Liver (tissue), 9 donors: ENCODE measurements around the gene TMEM82. TPM values are rescaled to one million over a fixed set of nuclear protein-coding genes. Genes with fewer than 3 reads are reported as not detected.

ENCODE experiments used
- DNase-seq: peaks from one replicate; pipeline ENCODE4 v3.0.0-alpha.2; 2017; ENCODE audit warnings: low spot score
- H3K27ac ChIP-seq, 2 donors: one replicate each; pipeline ENCODE4 v1.7.0; 2013; ENCODE audit warnings: inconsistent platforms in 2 of 2, low read length in 2 of 2, control low read depth in 1 of 2, low read depth in 1 of 2, mild to moderate bottlenecking in 1 of 2
- H3K27me3 ChIP-seq, 4 donors: one replicate each; pipeline versions ENCODE4 v1.6.1 to v1.7.0; 2013; ENCODE audit warnings: low read length in 3 of 4, inconsistent platforms in 1 of 4, mild to moderate bottlenecking in 1 of 4, moderate library complexity in 1 of 4; ENCODE audit not compliant: control insufficient read depth in 4 of 4, insufficient read depth in 4 of 4
- H3K36me3 ChIP-seq, 4 donors: one replicate each; pipeline versions ENCODE4 v1.6.1 to v1.7.0; 2013; ENCODE audit warnings: low read length in 3 of 4, mild to moderate bottlenecking in 3 of 4, low read depth in 1 of 4, moderate library complexity in 1 of 4; ENCODE audit not compliant: control insufficient read depth in 4 of 4, insufficient read depth in 3 of 4
- H3K4me1 ChIP-seq, 4 donors: one replicate each; pipeline versions ENCODE4 v1.6.1 to v1.7.0; 2013; ENCODE audit warnings: low read length in 3 of 4, mild to moderate bottlenecking in 3 of 4, moderate library complexity in 1 of 4; ENCODE audit not compliant: control insufficient read depth in 4 of 4, insufficient read depth in 4 of 4
- H3K4me3 ChIP-seq, 3 donors: one replicate each; pipeline versions ENCODE4 v1.6.1 to v1.7.0; 2013; ENCODE audit warnings: low read length in 3 of 3, control low read depth in 1 of 3, low read depth in 1 of 3, mild to moderate bottlenecking in 1 of 3
- H3K9ac ChIP-seq, 2 donors: one replicate each; pipeline ENCODE4 v1.7.0; 2013; ENCODE audit warnings: low read length in 2 of 2, mild to moderate bottlenecking in 2 of 2, moderate library complexity in 2 of 2, control low read depth in 1 of 2, low read depth in 1 of 2
- H3K9me3 ChIP-seq, 4 donors: one replicate each; pipeline versions ENCODE4 v1.6.1 to v1.7.0; 2013; ENCODE audit warnings: low read length in 3 of 4; ENCODE audit not compliant: control insufficient read depth in 4 of 4
- EGR1 ChIP-seq, 2 donors: IDR thresholded peaks; 2 replicates each; pipeline ENCODE4 v1.6.1; 2016 to 2018; ENCODE audit warnings: antibody characterized with exemption in 2 of 2, low read depth in 2 of 2
- FOXA1 ChIP-seq: IDR thresholded peaks from 2 replicates; pipeline ENCODE4 v1.6.1; 2016; ENCODE audit warnings: antibody characterized with exemption
- FOXA2 ChIP-seq: IDR thresholded peaks from 2 replicates; pipeline ENCODE4 v1.6.1; 2016; ENCODE audit warnings: antibody characterized with exemption
- GABPA ChIP-seq, 2 donors: IDR thresholded peaks in 1 of 2; conservative IDR thresholded peaks in 1 of 2; 2 replicates each; pipeline ENCODE4 v1.6.1; 2016; ENCODE audit warnings: antibody characterized with exemption in 2 of 2, mild to moderate bottlenecking in 1 of 2, moderate library complexity in 1 of 2
- HNF4A ChIP-seq, 2 donors: conservative IDR thresholded peaks; 2 replicates each; pipeline ENCODE4 v1.6.1; 2016; ENCODE audit warnings: antibody characterized with exemption in 2 of 2, mild to moderate bottlenecking in 2 of 2
- HNF4G ChIP-seq: IDR thresholded peaks from 2 replicates; pipeline ENCODE4 v1.6.1; 2016; ENCODE audit warnings: antibody characterized with exemption
- JUND ChIP-seq, 2 donors: IDR thresholded peaks; 2 replicates each; pipeline ENCODE4 v1.6.1; 2016; ENCODE audit warnings: antibody characterized with exemption in 2 of 2
- MAX ChIP-seq: IDR thresholded peaks from 2 replicates; pipeline ENCODE4 v1.6.1; 2016; ENCODE audit warnings: antibody characterized with exemption
- NR2F2 ChIP-seq: IDR thresholded peaks from 2 replicates; pipeline ENCODE4 v1.6.1; 2016; ENCODE audit warnings: antibody characterized with exemption
- RAD21 ChIP-seq, 2 donors: IDR thresholded peaks; 2 replicates each; pipeline ENCODE4 v1.6.1; 2016; ENCODE audit warnings: antibody characterized with exemption in 2 of 2, mild to moderate bottlenecking in 2 of 2
- REST ChIP-seq: IDR thresholded peaks from 2 replicates; pipeline ENCODE4 v1.6.1; 2016; ENCODE audit warnings: antibody characterized with exemption, mild to moderate bottlenecking
- RXRA ChIP-seq, 2 donors: IDR thresholded peaks; 2 replicates each; pipeline ENCODE4 v1.6.1; 2017 to 2018; ENCODE audit warnings: antibody characterized with exemption in 2 of 2, mild to moderate bottlenecking in 1 of 2
- SP1 ChIP-seq: IDR thresholded peaks from 2 replicates; pipeline ENCODE4 v1.6.1; 2018; ENCODE audit warnings: antibody characterized with exemption, mild to moderate bottlenecking
- TAF1 ChIP-seq: conservative IDR thresholded peaks from 2 replicates; pipeline ENCODE4 v1.6.1; 2016; ENCODE audit warnings: antibody characterized with exemption, mild to moderate bottlenecking
- YY1 ChIP-seq: IDR thresholded peaks from 2 replicates; pipeline ENCODE4 v1.6.1; 2016; ENCODE audit warnings: antibody characterized with exemption, mild to moderate bottlenecking
- ZBTB33 ChIP-seq: IDR thresholded peaks from 2 replicates; pipeline ENCODE4 v1.6.1; 2016; ENCODE audit warnings: antibody characterized with exemption
- WGBS: extraction: QIAGEN DNeasy Blood & Tissue Kit; methylation state at CpG from one replicate; pipeline ENCODE4 v1.1.7; 2013; 5-methylcytosine and 5-hydroxymethylcytosine counted together
- polyA plus RNA-seq, 2 donors: library from polyadenylated mRNA; stranded (reverse) in 1 of 2; unstranded in 1 of 2; fragments of 200-250 nt in 1 of 2; fragments of >200 nt in 1 of 2; fragmentation: Nextera tagmentation in 1 of 2; extraction: Ambion mirVana in 1 of 2; gene quantifications; one replicate each; pipeline versions ENCODE4 v1.2.1 to v1.2.3, GENCODE V29; 2013 to 2015
- total RNA-seq, 2 donors: library from RNA; depleted of rRNA; stranded (reverse); fragments of >200 nt; gene quantifications; one replicate each; pipeline ENCODE4 v1.2.3, GENCODE V29; 2014
- donor health status: healthy.
- donor health status: healthy.
- donor health status: healthy.
- donor health status: healthy.
- donor health status: healthy.

Gene TMEM82
- total and polyA plus RNA-seq, 4 donors = 5.6 to 26.3 (median 13.4) TPM

- Histone ChIP-seq H3K9ac (no peak overlapping the region), H3K9me3 (no peaks in the 10 kb centered on the region), H3K4me1 (peaks cover 0 to 4% (median 0%) of the 10 kb centered on the region in 4 donors), H3K36me3 (no peaks in the 10 kb centered on the region), H3K27ac (no peak overlapping the region), H3K4me3 (no peak overlapping the region), H3K27me3 (no peaks in the 10 kb centered on the region)
- WGBS = 95% methylated on average over 15 of the region's 15 CpGs
- TF ChIP-seq YY1 (no peak), EGR1 (IDR thresholded peaks at IDR 0.05; ENCODE audit: low read depth in 2 of 2) (no peak), JUND (IDR thresholded peaks at IDR 0.05) (no peak), NR2F2 (no peak), ZBTB33 (no peak), RAD21 (IDR thresholded peaks at IDR 0.05) (no peak), MAX (no peak), FOXA1 (no peak), RXRA (IDR thresholded peaks at IDR 0.05) (no peak)
- no peak for DNase-seq
Observed at GRCh38 chr1:15708486-15709137, 33.7 kb upstream of the TMEM82 start.

- no peak for TF ChIP-seq TAF1
- no peak for TF ChIP-seq ZBTB33
- no peak for TF ChIP-seq HNF4A (conservative IDR thresholded peaks at IDR 0.05)
- TF ChIP-seq NR2F2 = no peak
- no peak for TF ChIP-seq EGR1 (IDR thresholded peaks at IDR 0.05; ENCODE audit: low read depth in 2 of 2)
- TF ChIP-seq REST = no peak
- TF ChIP-seq HNF4G = no peak
- TF ChIP-seq FOXA2 = no peak
- TF ChIP-seq MAX = no peak
- no peak for TF ChIP-seq GABPA (IDR thresholded peaks at IDR 0.05 in 1 of 2, conservative IDR thresholded peaks at IDR 0.05 in 1 of 2)
- no peak for TF ChIP-seq JUND (IDR thresholded peaks at IDR 0.05)
- TF ChIP-seq SP1 = no peak
- Histone ChIP-seq H3K9ac (no peak overlapping the region), H3K4me3 (no peak overlapping the region), H3K9me3 (no peaks in the 10 kb centered on the region), H3K4me1 (no peaks in the 10 kb centered on the region), H3K27me3 (no peaks in the 10 kb centered on the region), H3K27ac (no peak overlapping the region), H3K36me3 (no peaks in the 10 kb centered on the region)
- no peak for DNase-seq
- WGBS = 98% methylated on average over 4 of the region's 4 CpGs
Observed at GRCh38 chr1:15709226-15709625, 33.1 kb upstream of the TMEM82 start.
